GM21526 (cell line): ENCODE data around the gene UPF3A.

Experiments used
- ATAC-seq: cut with Tn5 transposase; IDR thresholded peaks from one replicate; pipeline ENCODE4 v1.9.1; 2021; ENCODE audit warnings: moderate library complexity; ENCODE audit not compliant: unreplicated experiment, low FRiP score

The UPF3A gene

DNA sequence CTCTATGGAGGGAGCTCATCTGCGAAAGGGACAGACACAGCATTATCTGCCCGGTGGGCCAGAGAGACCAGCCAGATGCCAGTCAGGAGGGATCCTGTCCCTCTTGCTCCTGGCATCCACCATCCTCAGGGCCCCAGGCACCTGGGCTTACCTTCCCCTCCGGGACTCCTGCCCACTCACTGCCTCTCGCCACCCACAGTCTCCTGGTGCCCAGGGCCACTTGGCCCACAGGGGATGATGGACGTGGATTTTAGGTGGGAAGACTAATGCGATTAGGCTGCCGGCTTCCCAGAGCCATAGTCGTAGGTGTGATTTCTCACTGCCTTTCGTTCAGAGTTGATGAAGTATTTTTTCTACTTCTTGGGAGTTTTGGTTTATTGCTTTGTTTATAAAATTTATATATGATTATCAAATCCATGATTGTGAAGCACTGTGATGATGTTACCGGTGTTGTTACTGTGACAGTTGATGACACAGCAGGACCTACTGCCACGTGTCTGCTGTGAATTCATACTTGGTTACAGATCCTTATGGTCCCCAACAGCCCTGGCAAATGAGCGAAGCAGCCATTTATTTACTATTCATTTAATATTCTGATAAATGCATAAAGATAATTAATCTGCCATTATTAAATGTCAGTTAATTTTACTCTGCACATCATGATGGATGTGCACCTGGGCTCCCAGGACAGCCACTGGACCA, 18.4 kb downstream of the UPF3A start:
- ATAC-seq: no peak

DNA sequence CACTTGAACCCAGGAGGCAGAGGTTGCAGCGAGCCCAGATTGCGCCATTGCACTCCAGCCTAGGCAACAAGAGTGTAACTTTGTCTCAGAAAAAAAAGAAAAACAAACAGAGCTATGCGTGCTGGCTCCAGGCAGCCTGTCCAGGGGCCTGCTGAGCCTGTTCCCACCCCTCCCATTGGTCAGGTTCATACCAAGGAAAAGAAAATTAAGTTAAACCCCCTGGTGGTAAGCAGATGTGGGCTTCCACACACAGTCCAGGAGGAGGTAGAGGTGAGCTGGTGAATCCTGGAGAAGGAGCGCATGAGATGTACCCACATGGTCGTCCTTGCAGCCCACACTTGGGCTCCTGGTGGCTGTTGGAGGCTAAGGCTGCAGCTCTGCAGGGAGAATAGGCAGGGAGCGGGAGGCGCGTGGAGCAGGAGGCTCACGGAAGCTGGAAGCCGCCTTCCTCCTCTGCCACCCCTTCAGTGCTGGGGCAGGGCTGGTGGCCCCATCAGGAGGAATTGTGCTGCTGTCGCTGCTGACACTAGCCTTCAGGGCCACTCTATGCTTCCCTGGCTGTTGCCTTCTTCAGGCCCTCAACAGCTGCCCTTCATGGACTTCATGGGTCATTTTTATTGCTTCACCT, 22.4 kb downstream of the UPF3A start:
- ATAC-seq: no peak

GRCh38 chr13:114304346-114305034, 23.1 kb downstream of the UPF3A start:
- ATAC-seq: no peak

- ATAC-seq: no peak
Measured at GRCh38 chr13:114309086-114309485, 27.7 kb downstream of the UPF3A start.

DNA sequence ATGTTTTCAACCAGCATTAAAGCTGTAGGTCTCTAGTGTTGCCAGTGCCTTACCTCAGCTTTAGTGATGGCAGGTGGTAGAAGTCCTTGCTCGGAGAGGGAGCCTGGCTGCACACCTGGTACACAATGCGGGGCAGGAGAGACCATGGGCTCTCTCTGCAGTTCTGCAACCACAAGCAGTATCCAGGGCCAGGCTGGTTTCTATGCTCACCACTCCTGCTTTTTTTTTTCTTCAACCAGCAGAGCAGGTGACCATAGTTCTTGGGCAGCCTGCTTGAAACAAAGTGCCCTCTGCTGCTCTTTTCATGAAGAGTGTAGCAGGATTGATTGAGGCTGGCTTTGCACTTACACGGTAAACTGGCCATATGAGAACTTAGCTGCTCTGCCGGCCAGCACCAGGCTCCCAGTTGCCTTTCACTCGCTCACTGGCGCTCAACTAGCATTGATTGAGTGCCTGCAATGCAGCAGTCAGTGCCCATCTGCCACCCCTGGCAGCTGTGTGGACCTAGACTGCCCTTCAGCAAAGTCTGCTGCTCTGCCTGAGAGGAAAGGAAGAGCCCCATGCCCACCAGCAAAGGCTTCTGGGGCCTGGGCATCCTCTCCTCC, 28.5 kb downstream of the UPF3A start:
- ATAC-seq: no peak

- ATAC-seq: no peak
Measured at GRCh38 chr13:114310956-114311355, 29.6 kb downstream of the UPF3A start.

DNA sequence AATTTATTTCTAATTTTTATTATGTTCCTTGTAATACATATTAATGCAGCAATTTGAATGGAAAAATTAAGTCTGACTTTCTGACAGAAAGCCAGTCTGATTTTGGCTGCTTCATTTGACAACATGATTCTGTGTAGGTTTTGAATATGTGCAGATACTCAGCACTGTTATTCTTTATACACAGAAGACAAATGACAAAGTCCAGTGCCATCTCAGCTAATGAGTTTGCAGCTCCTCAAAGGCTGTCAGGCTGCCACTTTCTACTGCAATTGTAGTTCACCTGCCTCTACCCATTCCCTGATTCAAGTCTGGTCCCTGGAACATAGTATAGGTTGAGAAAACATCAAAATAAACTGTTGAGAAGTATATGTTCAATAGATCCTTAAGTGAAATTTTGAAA, 30.0 kb downstream of the UPF3A start:
- ATAC-seq: no peak

DNA sequence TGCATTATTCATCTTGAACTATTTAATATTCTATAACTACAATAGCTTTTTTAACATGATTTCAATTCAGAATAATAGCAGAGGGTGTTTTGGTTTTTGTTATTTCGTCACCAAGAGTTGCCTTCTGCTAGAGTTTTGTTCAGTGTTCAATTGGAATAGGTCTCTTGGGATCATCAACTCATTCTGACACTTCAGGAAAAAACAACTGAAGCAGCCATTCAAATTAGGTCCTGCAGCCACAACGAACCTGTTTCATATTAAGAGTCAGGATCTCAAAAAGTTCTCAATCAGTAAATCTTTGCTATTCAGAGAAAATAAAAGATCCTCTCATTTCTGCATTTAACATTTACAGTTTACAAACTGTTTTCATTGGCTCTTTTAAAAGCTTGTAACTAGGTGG, 30.5 kb downstream of the UPF3A start:
- no peak for ATAC-seq

GRCh38 chr13:114313061-114313860, 31.9 kb downstream of the UPF3A start:
- ATAC-seq: peak; percentile 32

DNA sequence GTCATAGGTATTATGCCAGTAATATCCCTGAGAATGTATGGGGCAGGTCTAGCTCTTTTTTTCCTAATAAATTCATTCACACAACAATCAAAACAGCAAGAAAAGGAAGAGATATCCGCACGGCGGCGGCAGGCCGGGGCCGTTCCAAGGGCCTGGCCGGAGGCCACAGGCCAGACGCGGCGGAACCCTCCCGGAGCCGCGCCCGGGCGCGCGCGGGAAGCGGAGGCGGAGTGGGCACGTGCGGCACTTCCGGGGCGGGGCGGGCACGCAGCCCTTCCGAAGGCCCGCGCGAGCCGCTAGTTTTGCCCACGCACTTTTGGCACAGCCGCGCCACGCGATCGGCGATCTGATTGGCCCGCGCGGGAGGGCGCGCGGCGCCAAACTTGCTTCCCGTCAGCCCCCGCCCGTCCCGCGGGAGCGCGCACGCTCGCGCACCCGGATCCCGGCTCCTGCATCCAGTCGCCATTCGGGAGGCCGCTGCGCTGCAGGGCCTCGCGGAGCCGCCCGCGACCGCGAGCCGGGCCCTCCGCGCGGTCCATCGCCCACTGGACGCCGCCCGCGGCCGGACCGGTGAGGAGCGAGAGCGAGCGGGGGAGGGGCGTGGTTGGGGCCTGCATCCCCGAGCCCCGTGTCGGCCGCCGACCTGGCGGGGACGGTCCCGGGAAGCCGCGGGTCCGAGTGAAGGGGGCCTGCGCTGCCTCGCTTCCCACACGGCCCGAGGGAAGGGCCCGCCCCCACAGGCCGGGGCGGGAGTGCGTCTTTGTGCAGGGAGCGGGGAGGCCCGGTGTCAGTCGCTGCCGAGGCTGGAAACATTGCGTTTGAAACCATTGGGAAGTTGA, 32.9 kb downstream of the UPF3A start, which contains the start of gene CHAMP1:
CHAMP1 (plus strand) TSS at position 430 of the 839 bp plus-strand sequence. CDS start 9,340 bp downstream, outside the sequence.
- peak; percentile 74 for ATAC-seq

DNA sequence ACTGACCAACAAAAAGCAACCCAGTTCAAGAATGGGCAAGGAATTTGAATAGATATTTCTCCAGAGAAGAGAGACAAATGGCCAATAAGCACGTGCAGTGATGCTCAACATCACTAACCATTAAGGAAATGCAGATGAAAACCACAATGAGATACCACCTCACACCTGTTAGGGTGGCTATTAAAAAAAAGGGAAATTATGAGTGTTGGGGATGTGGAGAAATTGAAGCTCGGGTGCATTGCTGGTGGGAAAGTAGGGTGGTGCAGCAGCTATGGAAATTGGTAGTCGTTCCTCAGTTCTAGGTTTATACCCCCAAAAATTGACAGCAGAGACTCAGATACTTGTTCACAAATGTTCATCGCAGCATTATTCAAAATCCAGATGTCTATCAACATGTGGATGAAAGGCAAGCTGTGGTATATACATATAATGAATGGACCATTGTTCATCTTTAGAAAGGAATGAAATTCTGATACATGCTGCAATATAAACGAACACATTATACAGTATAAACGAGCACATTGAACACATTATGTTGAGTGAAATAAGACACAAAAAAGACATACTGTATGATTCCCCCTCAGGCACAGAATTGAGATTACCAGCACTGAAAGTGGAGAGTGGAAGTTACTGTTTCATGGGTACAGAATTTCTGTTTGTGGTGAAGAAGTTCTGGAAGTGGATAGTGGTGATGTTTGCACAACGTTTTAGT, 33.8 kb downstream of the UPF3A start:
- ATAC-seq: no peak

GRCh38 chr13:114318624-114319023, 37.2 kb downstream of the UPF3A start:
- ATAC-seq: no peak

- ATAC-seq: no peak
Measured at GRCh38 chr13:114319441-114319913, 38.1 kb downstream of the UPF3A start.

- no peak for ATAC-seq
Measured at GRCh38 chr13:114320065-114320464, 38.7 kb downstream of the UPF3A start.

DNA sequence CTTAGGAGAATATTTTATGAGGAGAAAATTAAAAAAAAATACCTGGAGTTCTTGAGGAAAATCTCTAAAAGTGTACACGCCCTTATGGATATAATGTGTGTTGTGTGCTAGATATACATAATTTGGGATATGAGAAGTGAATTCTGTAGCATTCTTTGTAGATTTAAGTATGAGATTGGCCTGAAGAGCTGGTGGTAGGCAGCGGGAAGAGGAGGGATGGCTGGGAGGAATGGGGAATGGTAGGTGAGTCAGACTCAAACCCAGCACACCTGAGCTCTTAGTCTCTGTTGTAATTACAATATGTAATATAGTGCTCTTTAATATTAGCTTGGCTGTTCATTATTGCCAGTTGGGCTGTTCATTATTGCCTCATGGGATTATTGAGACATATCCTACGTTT, 39.9 kb downstream of the UPF3A start:
- ATAC-seq: no peak

GRCh38 chr13:114323349-114323748, 41.9 kb downstream of the UPF3A start:
- no peak for ATAC-seq

- ATAC-seq: no peak
Measured at GRCh38 chr13:114324334-114324733, 42.9 kb downstream of the UPF3A start.

- ATAC-seq: no peak
Measured at GRCh38 chr13:114325729-114326128, 44.3 kb downstream of the UPF3A start.

DNA sequence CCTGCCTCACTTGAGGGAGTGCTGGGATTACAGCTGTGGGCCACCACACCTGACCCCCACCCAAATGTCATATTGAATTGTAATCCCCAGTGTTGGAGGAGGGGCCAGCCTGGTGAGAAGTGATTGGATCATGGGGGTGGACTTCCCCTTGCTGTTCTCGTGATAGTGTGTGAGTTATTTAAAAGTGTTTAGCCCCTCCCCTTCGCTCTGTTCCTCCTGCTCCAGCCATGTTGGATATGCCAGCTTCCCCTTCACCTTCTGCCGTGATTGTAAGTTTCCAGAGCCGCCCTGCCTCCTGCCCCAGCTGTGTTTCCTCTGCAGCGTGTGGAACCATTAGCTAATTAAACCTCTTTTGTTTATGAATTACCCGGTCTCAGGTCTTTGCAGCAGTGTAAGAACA, 46.6 kb downstream of the UPF3A start:
- ATAC-seq: no peak
